KBM-7 (cell line): Measurements from ENCODE around the gene STAU1.
"Not testable (repeated sequence)": the region's sequence is repeated elsewhere in the genome, so short reads cannot be mapped to it uniquely, and the experiment has no call there.

Experiments used
- DNase-seq: peaks from one replicate; pipeline ENCODE4 v3.0.0-alpha.2; 2015
- in situ Hi-C: fragments of 300-500 bp; cut with MboI; formaldehyde crosslinking; loops from 2 replicates; pipeline ENCODE4 v1.14.3; 2020; ENCODE audit warnings: low sequenced_read_pairs, low pct_unique_long_range_greater_than_20kb, mixed read lengths

STAU1 gene

DNA sequence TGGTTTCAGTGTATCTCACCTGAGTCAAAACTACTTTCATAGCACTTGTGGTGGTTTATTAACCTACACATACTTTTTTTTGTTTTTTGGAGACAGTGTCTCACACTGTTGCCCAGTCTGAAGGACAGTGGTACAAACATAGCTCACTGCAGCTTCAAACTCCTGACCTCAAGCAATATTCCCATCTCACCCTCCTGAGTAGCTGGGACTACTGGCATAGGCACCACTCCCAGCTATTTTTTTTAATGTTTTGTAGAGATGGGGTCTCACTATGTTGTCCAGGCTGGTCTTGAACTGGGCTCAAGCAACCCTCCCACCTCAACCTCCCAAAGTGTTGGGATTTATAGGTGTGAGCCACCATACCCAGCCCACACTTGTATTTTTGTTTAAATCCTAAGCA lies 49.7 kb downstream of the STAU1 start:
- DNase-seq, result no peak
- in situ Hi-C loops, result no loop called here

DNA sequence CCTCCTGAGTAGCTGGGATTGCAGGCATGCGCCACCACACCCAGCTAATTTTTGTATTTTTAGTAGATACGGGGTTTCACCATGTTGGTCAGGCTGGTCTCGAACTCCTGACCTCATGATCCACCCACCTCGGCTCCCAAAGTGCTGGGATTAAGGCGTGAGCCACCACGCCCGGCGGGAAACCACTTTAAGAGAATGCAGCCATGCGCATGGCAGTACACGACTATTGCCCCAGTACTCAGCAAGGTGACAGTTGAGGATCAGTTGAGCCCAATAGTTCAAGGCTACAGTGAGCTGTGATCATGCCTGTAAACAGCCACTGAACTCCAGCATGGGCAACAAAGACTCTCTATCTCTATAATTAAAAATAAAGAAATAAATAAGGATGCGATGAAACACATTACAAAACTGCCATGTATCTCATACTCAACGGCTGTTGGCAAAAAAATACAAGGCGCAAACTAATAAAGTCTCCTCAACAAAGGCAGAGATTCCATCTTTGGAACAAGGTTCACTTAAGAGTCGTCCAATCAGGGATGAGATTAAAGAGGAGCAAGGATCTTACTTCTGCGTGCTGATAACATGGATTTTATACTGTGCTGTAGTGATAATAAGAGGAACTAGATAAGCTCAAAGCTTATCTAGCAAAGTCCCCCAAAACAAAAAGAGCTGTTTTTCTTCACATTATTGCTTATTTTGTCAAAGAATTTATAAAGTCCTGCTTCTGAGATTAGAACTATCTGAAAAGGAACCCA lies 51.1 kb downstream of the STAU1 start:
- no peak for DNase-seq
- in situ Hi-C loops, result no loop called here

DNA sequence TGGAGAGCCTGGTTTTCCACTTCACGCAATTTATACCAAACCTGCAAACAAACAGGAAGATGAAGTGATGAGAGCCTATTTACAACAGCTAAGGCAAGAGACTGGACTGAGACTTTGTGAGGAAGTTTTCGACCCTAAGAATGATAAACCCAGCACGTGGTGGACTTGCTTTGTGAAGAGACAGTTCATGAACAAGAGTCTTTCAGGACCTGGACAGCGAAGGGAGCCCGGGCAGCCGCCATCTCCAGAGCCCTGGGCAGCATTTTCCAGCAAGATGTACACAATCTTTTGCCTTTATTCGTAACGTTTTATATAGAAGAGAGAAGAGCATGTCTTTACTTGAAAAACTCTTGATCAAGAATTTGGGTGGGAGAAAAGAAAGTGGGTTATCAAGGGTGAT lies 53.3 kb downstream of the STAU1 start:
- in situ Hi-C loops, DNase-seq: not testable (repeated sequence)

DNA sequence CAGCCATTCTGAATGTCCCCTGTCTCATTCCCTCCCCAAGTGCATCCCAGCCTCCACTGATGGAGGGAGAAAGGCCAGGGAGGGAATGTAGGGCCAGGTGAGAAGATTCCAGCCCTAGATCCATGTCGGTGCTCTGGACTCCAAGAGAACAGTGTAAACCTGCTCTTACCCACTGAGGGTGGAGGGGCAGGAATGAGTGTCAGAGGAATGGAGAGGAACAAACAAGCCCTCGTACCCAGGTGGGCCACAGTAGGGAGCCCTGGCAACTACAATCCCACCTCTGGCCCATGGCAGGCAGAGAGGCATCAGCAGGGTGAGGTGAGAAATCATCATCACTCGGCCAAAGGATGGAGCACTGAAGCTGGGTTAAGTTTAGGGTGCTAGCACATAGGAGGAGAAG lies 54.6 kb downstream of the STAU1 start:
- in situ Hi-C loops, result no loop called here
- no peak for DNase-seq

DNA sequence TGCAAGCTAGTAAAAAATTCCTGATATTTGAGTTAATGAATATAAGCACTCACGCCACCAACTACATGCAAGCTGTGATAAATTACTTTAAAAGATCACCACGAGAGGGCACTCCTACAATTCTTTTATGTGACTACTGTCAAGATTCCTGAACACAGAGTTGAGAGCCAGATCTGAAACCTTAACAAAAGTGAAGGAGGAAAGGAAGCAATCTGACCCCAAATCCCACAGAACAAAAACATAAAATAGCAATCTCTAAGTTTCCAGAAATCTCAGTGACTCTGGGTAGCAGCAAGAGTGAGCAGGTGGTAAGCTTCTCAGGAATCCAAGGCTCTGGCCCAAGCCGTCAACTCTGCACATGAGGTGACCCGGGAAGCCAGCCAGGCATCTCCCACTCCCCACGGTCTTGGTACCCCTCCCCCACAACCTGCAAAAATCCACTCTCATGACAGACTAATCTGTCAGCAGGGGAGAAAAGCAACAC lies 55.1 kb downstream of the STAU1 start:
- in situ Hi-C loops, result no loop called here

DNA sequence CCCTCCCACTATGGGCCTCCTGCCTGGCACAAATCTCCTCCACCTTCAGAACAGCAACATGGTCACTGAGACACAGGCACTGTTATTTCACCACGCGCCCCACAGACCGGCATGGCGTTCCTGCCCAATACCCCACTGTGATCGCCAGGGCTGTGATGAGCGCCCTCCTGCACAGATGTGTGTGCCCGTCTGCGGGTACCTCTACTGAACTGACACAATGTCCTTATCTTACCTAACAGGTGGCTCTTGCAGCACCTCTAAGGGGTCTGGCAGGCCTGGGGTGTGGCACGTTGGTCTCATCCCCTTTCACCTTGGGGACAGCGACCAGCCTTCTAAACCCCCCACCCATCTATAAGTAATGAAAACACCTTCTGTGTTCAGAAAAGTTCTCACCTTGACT lies 64.2 kb downstream of the STAU1 start:
- in situ Hi-C loops, result no loop called here
- no peak for DNase-seq

More for the DNA sequence above, 55.1 kb downstream of the STAU1 start:
- peak; percentile 67 for DNase-seq

DNA sequence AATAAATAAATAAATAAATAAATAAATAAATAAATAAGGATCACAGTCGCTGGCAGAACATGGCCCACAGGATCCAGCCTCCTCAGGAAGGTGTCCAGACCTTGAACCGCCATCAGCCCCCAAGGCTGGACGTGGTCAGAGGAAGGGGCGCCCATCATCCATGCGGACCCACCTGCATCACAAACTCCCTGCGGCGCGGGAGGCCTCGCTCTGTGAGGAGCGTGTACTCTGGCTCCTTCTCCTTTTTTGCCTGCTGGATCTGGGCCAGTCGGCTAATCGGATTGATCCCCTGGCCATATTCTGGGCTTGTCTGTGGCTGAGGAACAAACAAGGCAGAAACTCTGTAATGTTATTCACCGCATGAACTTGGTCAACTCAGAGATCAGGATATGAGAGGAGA lies 65.2 kb downstream of the STAU1 start:
- in situ Hi-C loops, result no loop called here
- DNase-seq, result no peak

DNA sequence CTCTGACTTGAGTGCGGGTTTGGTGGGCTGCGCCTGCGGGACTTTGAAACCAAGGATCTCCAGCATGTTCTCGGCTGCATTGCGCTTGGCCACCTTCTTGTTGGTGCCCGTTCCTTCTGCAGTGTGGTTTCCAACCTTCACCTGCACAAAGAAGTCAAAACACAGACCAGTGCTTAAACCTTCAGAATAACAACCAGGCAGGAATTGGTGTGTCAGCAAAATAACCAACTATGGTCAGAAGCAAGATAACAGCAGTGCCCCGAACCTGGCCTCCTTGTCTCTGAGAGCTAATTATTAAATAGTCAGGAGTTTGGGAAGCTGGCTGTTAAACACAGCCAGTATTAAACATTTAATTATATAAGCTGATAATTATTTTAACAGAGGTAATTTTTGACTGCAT lies 68.1 kb downstream of the STAU1 start:
- no peak for DNase-seq
- in situ Hi-C loops, result no loop called here

DNA sequence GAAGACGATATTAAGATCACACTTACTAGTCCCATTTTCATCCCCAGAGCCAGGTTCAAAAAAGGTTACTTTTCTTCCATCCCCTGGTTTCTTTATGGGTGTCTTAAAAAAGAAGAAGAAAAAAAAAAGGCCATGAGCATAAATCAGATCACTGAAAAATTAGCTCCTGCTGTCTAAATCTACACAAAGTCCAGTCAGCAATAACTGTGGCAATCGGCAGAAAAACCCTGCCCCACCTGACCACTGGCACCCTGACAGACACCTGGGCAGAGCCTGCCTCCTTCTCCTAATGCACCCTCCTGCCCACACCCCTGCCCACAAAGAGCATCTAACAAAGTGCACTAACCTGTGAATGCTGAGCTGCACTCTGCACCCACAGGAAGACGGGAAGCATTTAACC lies 69.8 kb downstream of the STAU1 start:
- in situ Hi-C loops, result no loop called here
- DNase-seq, result no peak

DNA sequence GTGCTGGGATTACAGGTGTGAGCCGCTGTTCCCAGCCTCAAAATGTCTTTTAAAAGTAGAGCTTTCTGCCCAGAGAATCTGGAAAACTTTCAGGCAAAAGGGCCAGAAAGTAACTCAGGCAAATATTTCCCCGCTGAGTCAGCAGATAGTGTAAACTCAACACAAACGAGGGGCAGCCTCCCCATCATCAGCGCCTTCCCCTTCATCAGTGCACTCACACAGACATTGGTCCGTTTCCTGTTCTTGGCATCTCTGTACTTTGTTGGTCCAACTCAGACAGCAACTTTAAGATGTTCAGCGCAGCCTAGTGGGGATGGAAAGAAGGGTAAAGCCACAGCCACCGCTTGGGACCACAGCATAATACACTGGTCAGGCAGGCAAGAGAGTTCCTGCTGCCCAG lies 72.6 kb downstream of the STAU1 start:
- DNase-seq, result no peak
- in situ Hi-C loops, result no loop called here

DNA sequence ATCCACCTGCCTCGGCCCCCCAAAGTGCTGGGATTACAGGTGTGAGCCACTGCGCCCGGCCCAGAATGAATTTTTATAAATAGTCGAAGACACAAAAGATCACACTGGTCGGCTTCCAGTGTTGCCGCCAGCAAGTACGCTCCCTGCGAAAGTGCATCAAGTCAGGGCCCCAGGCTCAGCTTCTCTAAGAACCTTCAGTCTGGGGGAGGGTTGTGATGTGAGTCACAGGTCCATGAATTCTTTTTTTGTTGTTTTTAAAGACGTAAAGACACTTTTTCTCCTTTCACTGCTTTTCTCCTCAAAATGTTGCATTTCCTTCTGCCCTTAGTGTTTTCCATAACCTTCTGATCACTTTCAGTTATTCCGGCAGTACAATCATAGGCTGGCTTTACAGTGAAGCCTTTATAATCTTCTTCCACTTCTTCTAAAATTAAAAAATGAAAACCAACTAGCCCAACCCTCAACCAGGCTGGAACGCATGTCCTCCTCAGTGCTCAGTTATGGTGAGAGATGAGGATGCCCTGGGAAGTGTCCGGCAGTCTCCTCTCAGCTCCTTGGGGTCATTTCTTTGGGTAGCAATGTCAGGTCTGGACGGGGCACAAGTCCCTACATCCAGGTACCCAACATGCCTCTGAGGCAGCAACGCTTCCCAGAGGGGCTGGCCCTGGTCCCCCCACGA lies 75.4 kb downstream of the STAU1 start:
- in situ Hi-C loops, result no loop called here

DNA sequence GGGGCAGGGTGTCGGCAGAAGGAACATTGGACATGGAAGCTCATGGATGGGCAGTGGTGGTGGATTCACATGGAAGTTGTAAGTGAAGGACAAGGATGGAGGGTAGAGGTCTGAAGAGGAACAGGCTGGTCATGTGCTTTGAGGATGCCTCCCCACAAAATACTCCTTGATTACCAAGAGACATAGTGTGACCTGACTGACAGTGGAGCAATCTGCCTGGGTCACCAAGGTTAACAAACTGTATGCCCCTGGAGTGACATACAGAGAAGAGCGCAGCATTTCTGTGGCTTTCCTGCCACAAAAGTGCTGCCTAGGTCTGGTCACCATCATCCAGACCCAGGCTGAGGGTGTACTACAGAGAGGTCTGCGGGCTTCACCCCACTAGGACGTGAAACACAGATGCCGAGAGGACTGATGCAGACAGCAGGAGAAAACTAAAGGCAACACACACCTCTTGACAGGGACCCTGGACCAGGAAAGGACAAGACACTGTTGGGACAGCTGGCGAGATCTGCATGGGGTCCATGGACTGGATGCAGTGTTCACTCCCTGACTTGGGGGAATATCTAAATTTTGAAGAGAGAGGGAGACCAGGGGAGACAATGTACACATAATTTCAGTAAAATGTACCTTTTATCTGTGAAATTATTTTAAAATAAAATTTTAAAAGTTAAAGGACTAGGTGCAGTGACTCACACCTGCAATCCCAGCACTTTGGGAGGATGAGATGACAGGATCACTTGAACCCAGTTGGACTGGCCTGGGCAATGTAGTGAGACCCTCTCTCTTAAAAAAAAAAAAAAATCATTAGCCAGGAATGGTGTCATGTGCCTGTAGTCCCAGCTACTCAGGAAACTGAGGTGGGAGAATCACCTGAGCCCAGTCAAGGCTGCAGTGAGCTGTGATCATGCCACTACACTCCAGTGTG lies 77.1 kb downstream of the STAU1 start:
- in situ Hi-C loops, result no loop called here
- no peak for DNase-seq

More for the DNA sequence above, 75.4 kb downstream of the STAU1 start:
- no peak for DNase-seq

DNA sequence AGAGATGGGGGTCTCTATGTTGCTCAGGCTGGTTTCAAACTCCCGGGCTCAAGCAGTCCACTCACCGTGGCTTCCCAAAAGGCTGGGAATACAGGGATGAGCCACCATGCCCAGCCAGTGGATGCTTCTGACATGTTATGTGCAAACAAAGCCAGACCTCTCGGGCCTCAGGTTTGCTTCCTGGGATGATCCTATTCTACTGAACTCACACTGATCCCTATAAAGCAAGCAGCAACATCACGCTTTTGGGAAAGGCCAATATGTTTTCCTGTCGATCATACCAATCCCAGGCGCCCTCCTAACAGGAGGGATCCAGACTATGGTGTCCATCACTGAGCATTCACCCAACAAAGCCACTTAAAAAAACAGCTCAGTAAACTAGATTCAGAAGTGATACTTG lies 81.8 kb downstream of the STAU1 start:
- DNase-seq, result no peak
- in situ Hi-C loops, result loop anchor here (10.0 kb wide), 1 partner anchor 58 kb away; no protein-coding TSS in a partner anchor

DNA sequence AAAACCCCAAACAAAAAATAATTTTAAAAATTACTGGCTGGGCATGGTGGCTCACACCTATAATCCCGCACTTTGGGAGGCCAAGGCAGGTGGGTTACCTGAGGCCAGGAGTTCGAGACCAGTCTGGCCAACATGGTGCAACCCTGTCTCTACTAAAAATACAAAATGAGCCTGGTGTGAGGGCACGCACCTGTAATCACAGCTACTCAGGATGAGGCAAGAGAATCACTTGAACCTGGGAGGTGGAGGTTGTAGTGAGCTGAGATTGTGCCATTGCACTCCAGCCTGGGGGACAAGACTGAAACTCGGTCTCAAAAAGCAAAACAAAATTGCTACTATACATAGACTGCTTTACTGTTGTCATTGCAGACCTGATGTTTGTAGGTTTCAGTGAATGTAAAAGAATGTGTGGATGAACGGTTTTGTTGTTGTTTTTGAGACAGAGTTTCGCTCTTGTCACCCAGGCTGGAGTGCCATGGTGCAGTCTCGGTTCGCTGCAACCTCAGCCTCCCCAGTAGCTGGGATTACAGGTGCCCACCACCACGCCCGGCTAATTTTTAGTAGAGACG lies 83.1 kb downstream of the STAU1 start:
- in situ Hi-C loops, result loop anchor here (10.0 kb wide), 1 partner anchor 60 kb away; no protein-coding TSS in a partner anchor
- not testable (repeated sequence) for DNase-seq

DNA sequence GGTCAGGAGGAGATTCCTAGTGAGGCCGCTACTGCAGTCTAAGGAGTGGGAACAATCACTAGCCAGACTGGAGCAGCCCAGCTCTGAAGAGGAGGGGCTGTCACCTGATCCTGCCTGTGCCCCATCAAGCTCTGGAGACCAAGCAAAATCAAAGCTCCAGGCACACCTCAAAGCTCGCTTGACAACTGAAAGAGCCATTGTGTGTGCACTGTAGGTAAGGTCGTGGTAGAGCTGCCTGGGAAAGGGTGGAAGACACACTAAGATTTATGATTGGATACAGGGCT lies 83.8 kb downstream of the STAU1 start:
- DNase-seq, result no peak
- in situ Hi-C loops, result loop anchor here (10.0 kb wide), 1 partner anchor 60 kb away; no protein-coding TSS in a partner anchor

DNA sequence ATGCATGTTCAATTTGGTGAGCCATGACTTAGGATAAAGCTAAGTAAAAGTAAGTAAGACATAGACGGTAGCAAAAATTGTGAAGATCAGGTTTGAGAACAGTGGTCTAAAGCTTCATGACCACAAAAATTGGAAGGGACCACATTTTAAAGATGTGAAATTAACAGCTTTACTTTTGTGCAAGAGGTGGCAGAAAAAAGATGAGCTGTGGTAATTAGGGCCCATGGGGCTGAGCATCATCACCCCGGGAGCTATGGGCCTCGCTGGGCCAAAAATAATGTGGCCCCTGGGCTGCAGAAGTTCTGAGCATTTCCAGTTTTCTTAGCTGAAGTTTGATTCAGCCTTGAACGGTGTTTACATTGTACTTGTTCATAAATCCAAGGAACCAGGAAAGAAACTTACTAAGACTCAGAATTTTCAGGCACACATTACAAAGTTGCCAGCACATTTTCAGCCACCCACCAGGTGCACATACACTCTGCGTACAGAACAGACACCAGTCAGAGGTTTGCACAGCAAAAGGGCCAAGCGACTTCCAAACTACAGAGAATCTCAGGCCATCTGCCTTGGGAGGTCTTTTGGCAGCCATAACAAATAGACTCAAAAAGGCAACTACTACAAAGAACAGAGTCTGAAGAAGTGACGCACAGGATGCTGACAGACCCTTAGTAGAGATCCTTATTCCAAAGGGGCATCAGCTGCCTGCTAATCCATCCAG lies 84.3 kb downstream of the STAU1 start:
- DNase-seq, result no peak
- in situ Hi-C loops, result loop anchor here (10.0 kb wide), 1 partner anchor 61 kb away; no protein-coding TSS in a partner anchor

DNA sequence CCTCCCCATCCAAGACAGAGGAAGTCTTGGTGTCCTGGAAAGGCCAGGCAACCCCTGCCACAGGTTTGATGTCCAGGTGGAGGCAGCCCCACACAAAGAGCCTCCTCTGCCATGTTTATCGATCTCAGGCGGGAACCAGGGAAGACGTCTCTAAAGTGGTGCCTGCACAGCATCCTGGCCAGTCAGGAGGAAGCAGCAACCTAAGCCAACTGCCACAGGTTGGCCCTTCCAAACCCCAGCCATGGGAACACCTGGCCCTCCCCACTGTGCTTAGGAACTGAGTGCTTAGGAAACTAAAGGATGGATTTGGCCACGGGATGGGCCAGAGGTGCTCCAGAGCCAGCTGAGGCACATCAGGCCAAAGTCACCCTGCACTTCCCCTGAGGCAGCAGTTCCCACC lies 85.1 kb downstream of the STAU1 start:
- DNase-seq, result no peak
- in situ Hi-C loops, result loop anchor here (10.0 kb wide), 1 partner anchor 62 kb away; no protein-coding TSS in a partner anchor

DNA sequence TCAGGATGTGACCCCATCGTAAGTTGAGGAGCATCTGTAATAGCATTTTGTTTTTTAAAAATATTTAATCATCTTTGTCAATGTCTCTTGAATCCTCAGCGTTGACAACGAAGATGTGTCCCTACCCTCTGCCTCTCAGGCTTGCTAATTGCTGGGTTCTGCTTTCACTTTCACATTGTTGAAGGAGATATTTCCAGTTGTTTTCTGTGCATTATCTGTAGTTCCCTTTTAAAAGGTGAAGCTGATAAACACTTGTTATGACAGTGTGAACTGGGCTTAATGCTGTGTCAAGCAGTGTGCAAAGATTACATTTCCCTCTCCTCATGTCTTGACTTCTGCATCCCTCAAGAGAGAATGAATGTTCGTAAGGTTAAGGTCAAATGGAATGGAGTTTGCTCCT lies 87.2 kb downstream of the STAU1 start:
- DNase-seq, result no peak
- in situ Hi-C loops, result loop anchor here (10.0 kb wide), 1 partner anchor 64 kb away; no protein-coding TSS in a partner anchor
